BE2C (cell line): ENCODE results near the gene SLU7.

ENCODE experiments used
- DNase-seq: peaks from one replicate; pipeline ENCODE4 v3.0.0-alpha.2; 2020
- H3K27me3 ChIP-seq: fragments of 250-450 bp; sonication (Bioruptor Pico); 2 replicates; pipeline ENCODE4 v1.5.1; 2020; ENCODE audit warnings: mild to moderate bottlenecking
- H3K36me3 ChIP-seq: fragments of 250-450 bp; sonication (Bioruptor Pico); 2 replicates; pipeline ENCODE4 v1.5.1; 2020; ENCODE audit warnings: mild to moderate bottlenecking
- H3K4me1 ChIP-seq: fragments of 250-450 bp; sonication (Bioruptor Pico); 2 replicates; pipeline ENCODE4 v1.5.1; 2020
- H3K4me3 ChIP-seq: 2 replicates; pipeline ENCODE4 v1.5.1; 2011; ENCODE audit warnings: low read depth, low read length
- H3K9me3 ChIP-seq: fragments of 250-450 bp; sonication (Bioruptor Pico); 2 replicates; pipeline ENCODE4 v1.5.1; 2020
- CTCF ChIP-seq: IDR thresholded peaks from 2 replicates; pipeline ENCODE4 v1.5.1; 2012; ENCODE audit warnings: mild to moderate bottlenecking, low read depth, low read length

SLU7 gene

GRCh38 chr5:160390787-160391696, 27.8 kb downstream of the SLU7 start:
- no peaks in the 10 kb centered on the region for H3K36me3 ChIP-seq
- no peaks in the 10 kb centered on the region for H3K27me3 ChIP-seq
- TF ChIP-seq CTCF = peak; percentile 54
- DNase-seq = no peak
- H3K9me3 ChIP-seq = no peaks in the 10 kb centered on the region
- H3K4me3 ChIP-seq = no peak overlapping the region
- no peaks in the 10 kb centered on the region; the same call in 1 of the 2 replicates for H3K4me1 ChIP-seq

- Histone ChIP-seq H3K9me3 (no peaks in the 10 kb centered on the region), H3K4me1 (no peaks in the 10 kb centered on the region), H3K4me3 (no peak overlapping the region), H3K36me3 (no peaks in the 10 kb centered on the region), H3K27me3 (no peaks in the 10 kb centered on the region)
- TF ChIP-seq CTCF = no peak
- no peak for DNase-seq
Observed at GRCh38 chr5:160387445-160387844, 31.4 kb downstream of the SLU7 start.

- Histone ChIP-seq H3K27me3 (no peaks in the 10 kb centered on the region), H3K4me3 (no peak overlapping the region), H3K4me1 (no peaks in the 10 kb centered on the region), H3K9me3 (no peaks in the 10 kb centered on the region; the same call in 1 of the 2 replicates), H3K36me3 (no peaks in the 10 kb centered on the region)
- DNase-seq = no peak
- TF ChIP-seq CTCF = no peak
Observed at GRCh38 chr5:160385496-160385895, 33.4 kb downstream of the SLU7 start.

GRCh38 chr5:160384681-160385080, 34.2 kb downstream of the SLU7 start:
- DNase-seq = no peak
- Histone ChIP-seq H3K27me3 (no peaks in the 10 kb centered on the region), H3K36me3 (no peaks in the 10 kb centered on the region), H3K4me3 (no peak overlapping the region), H3K4me1 (no peaks in the 10 kb centered on the region), H3K9me3 (no peaks in the 10 kb centered on the region; the same call in 1 of the 2 replicates)
- TF ChIP-seq CTCF = no peak

GRCh38 chr5:160382346-160382745, 36.5 kb downstream of the SLU7 start:
- no peak for DNase-seq
- TF ChIP-seq CTCF = no peak

GRCh38 chr5:160380041-160380440, 38.8 kb downstream of the SLU7 start:
- Histone ChIP-seq H3K4me1 (no peaks in the 10 kb centered on the region), H3K36me3 (no peaks in the 10 kb centered on the region), H3K4me3 (no peak overlapping the region), H3K27me3 (peaks cover 3% of the 10 kb centered on the region; the same call in 1 of the 2 replicates), H3K9me3 (no peaks in the 10 kb centered on the region; the same call in 1 of the 2 replicates)
- no peak for DNase-seq
- no peak for TF ChIP-seq CTCF

More at GRCh38 chr5:160382346-160382745, 36.5 kb downstream of the SLU7 start:
- Histone ChIP-seq H3K9me3 (no peaks in the 10 kb centered on the region; the same call in 1 of the 2 replicates), H3K4me3 (no peak overlapping the region), H3K36me3 (no peaks in the 10 kb centered on the region), H3K27me3 (no peaks in the 10 kb centered on the region), H3K4me1 (no peaks in the 10 kb centered on the region)
